ENCODE results near the gene ZDHHC3.

Gene ZDHHC3

GRCh38 chr3:44924457-44925084 lies 51.4 kb downstream of the ZDHHC3 start:
- no peak for DNase-seq

- no peak for DNase-seq
Observed at GRCh38 chr3:44923632-44924456, 52.1 kb downstream of the ZDHHC3 start.

- DNase-seq: no peak
Observed at GRCh38 chr3:44920081-44920480, 55.9 kb downstream of the ZDHHC3 start.

- no peak for DNase-seq
Observed at GRCh38 chr3:44918581-44918980, 57.4 kb downstream of the ZDHHC3 start.

- no peak for DNase-seq
Observed at GRCh38 chr3:44918087-44918486, 57.9 kb downstream of the ZDHHC3 start.

GRCh38 chr3:44915702-44916438 lies 60.1 kb downstream of the ZDHHC3 start:
- no peak for DNase-seq

- DNase-seq: no peak
Observed at GRCh38 chr3:44914936-44915335, 61.0 kb downstream of the ZDHHC3 start.

- peak; percentile 29 to 74 for DNase-seq
Observed at GRCh38 chr3:44913868-44914468, 62.0 kb downstream of the ZDHHC3 start.

GRCh38 chr3:44910693-44911092 lies 65.3 kb downstream of the ZDHHC3 start:
- no peak for DNase-seq

GRCh38 chr3:44909063-44909462 lies 66.9 kb downstream of the ZDHHC3 start:
- DNase-seq: no peak

- no peak for DNase-seq
Observed at GRCh38 chr3:44907612-44908011, 68.4 kb downstream of the ZDHHC3 start.

GRCh38 chr3:44906997-44907396 lies 69.0 kb downstream of the ZDHHC3 start:
- no peak for DNase-seq

GRCh38 chr3:44905446-44906157 lies 70.4 kb downstream of the ZDHHC3 start:
- DNase-seq: peak in 1 of 2 experiments; percentile 8

- DNase-seq: no peak
Observed at GRCh38 chr3:44903751-44904150, 72.2 kb downstream of the ZDHHC3 start.

- DNase-seq: no peak
Observed at GRCh38 chr3:44903314-44903713, 72.7 kb downstream of the ZDHHC3 start.

GRCh38 chr3:44902628-44903027 lies 73.3 kb downstream of the ZDHHC3 start:
- DNase-seq: no peak

- no peak for DNase-seq
Observed at GRCh38 chr3:44899683-44900367, 76.1 kb downstream of the ZDHHC3 start.

GRCh38 chr3:44896440-44896839 lies 79.5 kb downstream of the ZDHHC3 start:
- DNase-seq: no peak

- peak in 1 of 2 experiments; percentile 28 for DNase-seq
Observed at GRCh38 chr3:44894485-44894884, 81.5 kb downstream of the ZDHHC3 start.

GRCh38 chr3:44893097-44893496 lies 82.9 kb downstream of the ZDHHC3 start:
- no peak for DNase-seq

- DNase-seq: no peak
Observed at GRCh38 chr3:44892689-44893088, 83.3 kb downstream of the ZDHHC3 start.

GRCh38 chr3:44890852-44891251 lies 85.1 kb downstream of the ZDHHC3 start:
- DNase-seq: no peak
